K562 (cell line): ENCODE data around the gene CD79A.

Source experiments
- ELK1 ChIP-seq: sonication (generic); formaldehyde crosslinking; IDR thresholded peaks from 2 replicates; pipeline ENCODE4 v1.8.1; 2022; ENCODE audit warnings: missing genetic modification reagents
- FOXK2 ChIP-seq, 2 experiments: fragments of 450-650 bp; IDR thresholded peaks in 1 of 2; conservative IDR thresholded peaks in 1 of 2; 2 replicates each; pipeline ENCODE4 v1.6.1; 2016; ENCODE audit warnings: low read depth in 2 of 2, mild to moderate bottlenecking in 1 of 2
- KDM5B ChIP-seq: fragments of 200-600 bp; sonication (generic); IDR thresholded peaks from 2 replicates; pipeline ENCODE4 v1.6.1; 2012; ENCODE audit warnings: low read depth, mild to moderate bottlenecking, moderate library complexity, low read length, control low read depth, inconsistent platforms; ENCODE audit not compliant: insufficient replicate concordance
- NFE2L1 ChIP-seq: fragments of 450-650 bp; IDR thresholded peaks from 2 replicates; pipeline ENCODE4 v1.6.1; 2016; ENCODE audit warnings: missing genetic modification characterization, low read depth, mild to moderate bottlenecking, missing compliant biosample characterization, moderate library complexity, borderline replicate concordance
- POLR2A ChIP-seq: fragments of 450-650 bp; conservative IDR thresholded peaks from 2 replicates; pipeline ENCODE4 v1.6.1; 2016
- TCF7L2 ChIP-seq: fragments of 150-350 bp; IDR thresholded peaks from 2 replicates; pipeline ENCODE4 v1.6.1; 2016; ENCODE audit warnings: low read depth, mild to moderate bottlenecking, low read length, moderate library complexity
- ZC3H11A ChIP-seq: IDR thresholded peaks from 2 replicates; pipeline ENCODE4 v1.6.1; 2012; ENCODE audit warnings: low read depth, low read length, improper control_type of control experiment
- ZNF398 ChIP-seq: fragments of 250-450 bp; sonication (Bioruptor Pico); IDR thresholded peaks from 2 replicates; pipeline ENCODE4 v1.8.0; 2021; ENCODE audit warnings: moderate library complexity, mild to moderate bottlenecking, inconsistent platforms
- TF ChIP-seq, protein P1 (sequence below), 3 experiments: IDR thresholded peaks in 2 of 3; conservative IDR thresholded peaks in 1 of 3; 2 replicates each; pipeline ENCODE4 v1.5.1; 2011 to 2012; ENCODE audit warnings: low read length in 3 of 3, mild to moderate bottlenecking in 3 of 3, control low read depth in 2 of 3, improper control_type of control experiment in 1 of 3, inconsistent platforms in 1 of 3, low read depth in 1 of 3, mixed read lengths in 1 of 3, moderate library complexity in 1 of 3; ENCODE audit not compliant: insufficient read depth in 2 of 3

DNA sequence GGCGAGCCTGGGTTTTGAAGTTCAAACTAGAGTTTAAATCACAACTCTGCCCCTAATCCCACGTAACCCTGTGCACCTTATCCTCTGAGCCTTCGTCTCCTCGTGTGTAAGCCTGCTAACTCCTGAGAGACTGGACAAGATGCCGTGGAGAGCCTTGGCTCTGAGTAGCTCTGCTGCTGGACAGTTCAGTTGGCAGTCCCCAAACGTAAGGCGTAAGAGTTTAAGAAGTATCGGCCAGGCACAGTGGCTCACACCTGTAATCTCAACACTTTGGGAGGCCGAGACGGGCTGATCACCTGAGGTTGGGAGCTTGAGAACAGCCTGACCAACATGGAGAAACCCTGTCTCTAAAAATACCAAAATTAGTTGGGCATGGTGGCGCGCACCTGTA is 4.7 kb upstream of the CD79A start:
- TF ChIP-seq ZC3H11A (no peak), POLR2A (peak; percentile 69), NFE2L1 (tag) (no peak), ZNF398 (no peak), FOXK2 (conservative IDR thresholded peaks at IDR 0.05 in 1 of 2, IDR thresholded peaks at IDR 0.05 in 1 of 2; ENCODE audit: low read depth in 2 of 2) (no peak), TCF7L2 (no peak), ELK1 (no peak), KDM5B (peak; percentile 8)
- TF ChIP-seq, protein P1, sequence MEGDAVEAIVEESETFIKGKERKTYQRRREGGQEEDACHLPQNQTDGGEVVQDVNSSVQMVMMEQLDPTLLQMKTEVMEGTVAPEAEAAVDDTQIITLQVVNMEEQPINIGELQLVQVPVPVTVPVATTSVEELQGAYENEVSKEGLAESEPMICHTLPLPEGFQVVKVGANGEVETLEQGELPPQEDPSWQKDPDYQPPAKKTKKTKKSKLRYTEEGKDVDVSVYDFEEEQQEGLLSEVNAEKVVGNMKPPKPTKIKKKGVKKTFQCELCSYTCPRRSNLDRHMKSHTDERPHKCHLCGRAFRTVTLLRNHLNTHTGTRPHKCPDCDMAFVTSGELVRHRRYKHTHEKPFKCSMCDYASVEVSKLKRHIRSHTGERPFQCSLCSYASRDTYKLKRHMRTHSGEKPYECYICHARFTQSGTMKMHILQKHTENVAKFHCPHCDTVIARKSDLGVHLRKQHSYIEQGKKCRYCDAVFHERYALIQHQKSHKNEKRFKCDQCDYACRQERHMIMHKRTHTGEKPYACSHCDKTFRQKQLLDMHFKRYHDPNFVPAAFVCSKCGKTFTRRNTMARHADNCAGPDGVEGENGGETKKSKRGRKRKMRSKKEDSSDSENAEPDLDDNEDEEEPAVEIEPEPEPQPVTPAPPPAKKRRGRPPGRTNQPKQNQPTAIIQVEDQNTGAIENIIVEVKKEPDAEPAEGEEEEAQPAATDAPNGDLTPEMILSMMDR (IDR thresholded peaks at IDR 0.05 in 2 of 3, conservative IDR thresholded peaks at IDR 0.05 in 1 of 3; ENCODE audit: insufficient read depth in 2 of 3, low read depth in 1 of 3, low read length in 3 of 3): no peak
